ENCODE measurements around the gene PARP8. TPM values are rescaled to one million over a fixed set of nuclear protein-coding genes. Genes with fewer than 3 reads are reported as not detected.

Gene PARP8
- total RNA-seq (2021) (23.2 to 28.5 TPM (median 28.2 TPM) in 3 replicates), Bru-seq, nascent RNA (percentile 88 among the genes with signal in this experiment)
- long read RNA-seq, experiment 1, full-length matches to known transcripts: 16 of 53 reads
- long read RNA-seq, experiment 1, partial matches to known transcripts: 12 of 53 reads
- long read RNA-seq, experiment 1, other reads (novel, unspliced or antisense): 25 of 53 reads
- long read RNA-seq, experiment 2, partial matches to known transcripts: 7 of 23 reads
- long read RNA-seq, experiment 2, other reads (novel, unspliced or antisense): 15 of 23 reads
- long read RNA-seq, experiment 3, full-length matches to known transcripts: 3 of 11 reads
- long read RNA-seq, experiment 3, partial matches to known transcripts: 3 of 11 reads
- long read RNA-seq, experiment 3, other reads (novel, unspliced or antisense): 5 of 11 reads

GRCh38 chr5:50666261-50667022, at the start of gene PARP8:
Gene PARP8 (plus strand): TSS chr5:50666637. CDS start chr5:50667096, 459 bp downstream.
- DNase-seq (ENCODE audit: low spot score): peak; percentile 66
- Mint-ChIP-seq H3K27ac (peak within 1 kb of the TSS; percentile 97), H3K36me3 (no peaks in the 10 kb centered on the region), H3K4me3 (peak within 1 kb of the TSS; percentile 95), H3K9me3 (no peaks in the 10 kb centered on the region), H3K4me1 (peaks cover 41% of the 10 kb centered on the region), H3K27me3 (ENCODE audit: low read depth) (peaks cover 6% of the 10 kb centered on the region)
- CTCF ChIA-PET: no interaction called here
- POLR2A ChIA-PET: interaction anchor here (0.6 to 1.1 kb wide), 2 partner anchors 43 to 72 kb away, joined by 3 to 4 read pairs; no protein-coding TSS in a partner anchor
- peak; percentile 68 for ATAC-seq
- TF ChIP-seq ARID4B (CRISPR knock-in tag; IDR thresholded peaks at IDR 0.05; ENCODE audit: borderline replicate concordance) (no peak), NR2C2 (CRISPR knock-in tag; IDR thresholded peaks at IDR 0.05) (no peak), USF2 (CRISPR knock-in tag; IDR thresholded peaks at IDR 0.05) (no peak), FOXP4 (CRISPR knock-in tag; IDR thresholded peaks at IDR 0.05) (peak; percentile 65; the same call in 1 of the 2 replicates), MLX (CRISPR knock-in tag; IDR thresholded peaks at IDR 0.05) (no peak), ELF4 (CRISPR knock-in tag; IDR thresholded peaks at IDR 0.05; ENCODE audit: low read depth) (0 out of 2 replicates have a peak, but pooled peaks have one; percentile 11), ZMAT4 (CRISPR knock-in tag; IDR thresholded peaks at IDR 0.05) (no peak), GTF2I (CRISPR knock-in tag; conservative IDR thresholded peaks at IDR 0.05) (no peak), ZNF512 (CRISPR knock-in tag; IDR thresholded peaks at IDR 0.05; ENCODE audit: borderline replicate concordance) (no peak), SMAD4 (CRISPR knock-in tag; IDR thresholded peaks at IDR 0.05) (no peak), ZNF423 (CRISPR knock-in tag; IDR thresholded peaks at IDR 0.05) (no peak), FOXK1 (CRISPR knock-in tag; IDR thresholded peaks at IDR 0.05) (no peak), EMX1 (CRISPR knock-in tag; IDR thresholded peaks at IDR 0.05) (no peak), TEAD1 (CRISPR knock-in tag; IDR thresholded peaks at IDR 0.05) (0 out of 2 replicates have a peak, but pooled peaks have one; percentile 44), CREM (CRISPR knock-in tag; IDR thresholded peaks at IDR 0.05) (no peak), HMGXB4 (CRISPR knock-in tag; IDR thresholded peaks at IDR 0.05) (no peak), ZNF263 (CRISPR knock-in tag; IDR thresholded peaks at IDR 0.05; ENCODE audit: low read depth) (peak; percentile 94), CDX4 (CRISPR knock-in tag; IDR thresholded peaks at IDR 0.05; ENCODE audit: borderline replicate concordance) (no peak)

All from WTC11 (cell line).